EH (cell line): Measurements from ENCODE around the gene CLBA1.
"Not testable (repeated sequence)": the region's sequence is repeated elsewhere in the genome, so short reads cannot be mapped to it uniquely, and the experiment has no call there.

Source experiments
- DNase-seq: peaks from one replicate; pipeline ENCODE4 v3.0.0-alpha.2; 2015; ENCODE audit warnings: low read depth

Gene CLBA1

DNA sequence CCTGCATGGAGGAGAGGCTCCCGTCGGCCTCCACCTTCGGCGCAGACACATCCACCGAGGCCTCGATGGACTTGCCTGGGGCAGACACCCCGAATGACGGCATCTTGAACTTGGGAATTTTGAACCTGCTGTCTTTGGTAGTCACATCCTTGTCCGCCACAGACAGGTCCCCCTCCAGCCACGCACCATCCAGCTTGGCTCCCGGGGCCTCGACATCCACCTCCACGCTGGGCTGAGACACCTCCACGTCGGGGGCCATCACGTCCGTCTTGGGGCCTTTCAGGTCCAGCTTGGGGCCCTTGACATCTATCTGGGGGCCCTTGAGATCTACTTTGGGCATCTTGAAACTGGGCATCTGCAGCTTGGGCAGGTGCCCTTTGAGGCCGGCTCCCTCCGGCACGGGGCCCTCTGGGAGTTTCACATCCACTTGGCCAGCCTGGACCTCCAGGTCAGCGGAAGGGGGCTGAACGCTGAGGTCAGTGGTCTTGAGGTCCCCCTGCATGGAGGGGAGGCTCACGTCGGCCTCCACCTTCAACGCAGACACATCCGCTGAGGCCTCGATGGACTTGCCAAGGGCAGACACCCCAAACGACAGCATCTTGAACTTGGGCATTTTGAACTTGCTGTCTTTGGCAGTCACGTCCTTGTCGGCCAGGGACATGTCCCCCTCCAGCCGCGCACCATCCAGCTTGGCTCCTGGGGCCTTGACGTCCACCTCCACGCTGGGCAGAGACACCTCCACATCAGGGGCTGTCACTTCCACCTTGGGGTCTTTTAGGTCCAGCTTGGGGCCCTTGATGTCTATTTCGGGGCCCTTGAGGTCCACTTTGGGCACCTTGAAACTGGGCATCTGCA is 37.5 kb upstream of the CLBA1 start:
- DNase-seq = not testable (repeated sequence)

DNA sequence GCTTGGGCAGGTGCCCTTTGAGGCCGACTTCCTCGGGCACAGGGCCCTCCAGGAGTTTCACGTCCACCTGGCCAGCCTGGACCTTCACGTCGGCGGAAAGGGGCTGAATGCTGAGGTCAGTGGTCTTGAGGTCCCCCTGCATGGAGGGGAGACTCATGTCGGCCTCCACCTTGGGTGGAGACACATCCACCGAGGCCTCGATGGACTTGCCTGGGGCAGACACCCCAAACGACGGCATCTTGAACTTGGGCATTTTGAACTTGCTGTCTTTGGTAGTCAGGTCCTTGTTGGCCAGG is 36.9 kb upstream of the CLBA1 start:
- no peak for DNase-seq

DNA sequence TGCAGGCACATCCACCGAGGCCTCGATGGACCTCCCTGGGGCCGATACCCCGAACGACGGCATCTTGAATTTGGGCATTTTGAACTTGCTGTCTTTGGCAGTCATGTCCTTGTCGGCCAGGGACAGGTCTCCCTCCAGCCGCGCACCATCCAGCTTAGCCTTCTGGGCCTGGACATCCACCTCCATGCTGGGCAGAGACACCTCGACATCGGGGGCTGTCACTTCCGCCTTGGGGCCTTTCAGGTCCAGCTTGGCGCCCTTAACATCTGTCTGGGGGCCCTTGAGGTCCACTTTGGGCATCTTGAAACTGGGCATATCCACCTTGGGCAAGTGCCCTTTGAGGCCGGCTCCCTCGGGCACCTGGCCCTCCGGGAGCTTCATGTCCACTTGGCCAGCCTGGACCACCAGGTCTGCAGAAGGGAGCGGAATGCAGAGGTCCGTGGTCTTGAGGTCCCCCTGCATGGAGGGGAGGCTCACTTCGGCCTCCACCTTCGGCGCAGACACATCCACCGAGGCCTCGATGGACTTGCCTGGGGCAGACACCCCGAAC is 36.1 kb upstream of the CLBA1 start:
- not testable (repeated sequence) for DNase-seq

DNA sequence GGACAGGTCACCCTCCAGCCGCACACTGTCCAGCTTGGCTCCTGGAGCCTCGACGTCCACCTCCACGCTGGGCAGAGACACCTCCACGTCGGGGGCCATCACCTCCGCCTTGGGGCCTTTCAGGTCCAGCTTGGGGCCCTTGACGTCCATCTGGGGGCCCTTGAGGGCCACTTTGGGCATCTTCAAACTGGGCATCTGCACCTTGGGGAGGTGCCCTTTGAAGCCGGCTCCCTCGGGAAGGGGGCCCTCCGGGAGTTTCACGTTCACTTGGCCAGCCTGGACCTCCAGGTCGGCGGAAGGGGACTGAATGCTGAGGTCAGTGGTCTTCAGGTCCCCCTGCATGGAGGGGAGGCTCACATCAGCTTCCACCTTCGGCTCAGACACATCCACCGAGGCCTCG is 35.6 kb upstream of the CLBA1 start:
- DNase-seq = no peak

DNA sequence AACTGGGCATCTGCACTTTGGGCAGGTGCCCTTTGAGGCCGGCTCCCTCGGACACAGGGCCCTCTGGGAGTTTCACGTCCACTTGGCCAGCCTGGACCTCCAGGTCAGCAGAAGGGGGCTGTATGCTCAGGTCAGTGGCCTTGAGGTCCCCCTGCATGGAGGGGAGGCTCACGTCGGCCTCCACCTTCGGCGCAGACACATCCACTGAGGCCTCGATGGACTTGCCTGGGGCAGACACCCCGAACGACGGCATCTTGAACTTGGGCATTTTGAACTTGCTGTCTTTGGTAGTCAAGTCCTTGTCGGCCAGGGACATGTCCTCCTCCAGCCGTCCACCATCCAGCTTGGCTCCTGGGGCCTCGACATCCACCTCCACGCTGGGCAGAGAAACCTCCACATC is 34.9 kb upstream of the CLBA1 start:
- DNase-seq = not testable (repeated sequence)

DNA sequence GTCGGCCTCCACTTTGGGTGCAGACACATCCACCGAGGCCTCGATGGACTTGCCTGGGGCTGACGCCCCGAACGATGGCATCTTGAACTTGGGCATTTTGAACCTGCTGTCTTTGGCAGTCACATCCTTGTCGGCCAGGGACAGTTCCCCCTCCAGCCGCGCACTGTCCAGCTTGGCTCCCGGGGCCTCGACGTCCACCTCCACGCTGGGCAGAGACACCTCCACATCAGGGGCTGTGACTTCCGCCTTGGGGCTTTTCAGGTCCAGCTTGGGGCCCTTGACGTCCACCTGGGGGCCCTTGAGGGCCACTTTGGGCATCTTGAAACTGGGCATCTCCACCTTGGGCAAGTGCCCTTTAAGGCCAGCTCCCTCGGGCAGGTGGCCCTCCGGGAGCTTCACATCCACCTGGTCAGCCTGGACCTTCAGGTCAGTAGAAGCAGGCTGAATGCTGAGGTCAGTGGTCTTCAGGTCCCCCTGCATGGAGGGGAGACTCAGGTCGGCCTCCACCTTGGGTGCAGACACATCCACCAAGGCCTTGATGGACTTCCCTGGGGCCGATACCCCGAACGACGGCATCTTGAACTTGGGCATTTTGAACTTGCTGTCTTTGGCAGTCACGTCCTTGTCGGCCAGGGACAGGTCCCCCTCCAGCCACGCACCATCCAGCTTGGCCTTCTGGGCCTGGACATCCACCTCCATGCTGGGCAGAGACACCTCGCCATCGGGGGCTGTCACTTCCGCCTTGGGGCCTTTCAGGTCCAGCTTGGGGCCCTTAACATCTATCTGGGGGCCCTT is 33.5 kb upstream of the CLBA1 start:
- not testable (repeated sequence) for DNase-seq

DNA sequence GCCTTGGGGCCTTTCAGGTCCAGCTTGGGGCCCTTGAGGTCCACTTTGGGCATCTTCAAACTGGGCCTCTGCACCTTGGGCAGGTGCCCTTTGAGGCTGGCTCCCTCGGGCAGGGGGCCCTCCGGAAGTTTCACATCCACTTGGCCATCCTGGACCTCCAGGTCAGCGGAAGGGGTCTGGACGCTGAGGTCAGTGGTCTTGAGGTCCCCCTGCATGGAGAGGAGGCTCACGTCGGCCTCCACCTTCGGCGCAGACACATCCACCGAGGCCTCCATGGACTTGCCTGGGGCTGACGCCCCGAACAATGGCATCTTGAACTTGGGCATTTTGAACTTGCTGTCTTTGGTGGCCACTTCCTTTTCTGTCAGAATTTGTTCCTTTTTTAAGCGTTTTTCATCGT is 32.5 kb upstream of the CLBA1 start:
- DNase-seq = no peak

DNA sequence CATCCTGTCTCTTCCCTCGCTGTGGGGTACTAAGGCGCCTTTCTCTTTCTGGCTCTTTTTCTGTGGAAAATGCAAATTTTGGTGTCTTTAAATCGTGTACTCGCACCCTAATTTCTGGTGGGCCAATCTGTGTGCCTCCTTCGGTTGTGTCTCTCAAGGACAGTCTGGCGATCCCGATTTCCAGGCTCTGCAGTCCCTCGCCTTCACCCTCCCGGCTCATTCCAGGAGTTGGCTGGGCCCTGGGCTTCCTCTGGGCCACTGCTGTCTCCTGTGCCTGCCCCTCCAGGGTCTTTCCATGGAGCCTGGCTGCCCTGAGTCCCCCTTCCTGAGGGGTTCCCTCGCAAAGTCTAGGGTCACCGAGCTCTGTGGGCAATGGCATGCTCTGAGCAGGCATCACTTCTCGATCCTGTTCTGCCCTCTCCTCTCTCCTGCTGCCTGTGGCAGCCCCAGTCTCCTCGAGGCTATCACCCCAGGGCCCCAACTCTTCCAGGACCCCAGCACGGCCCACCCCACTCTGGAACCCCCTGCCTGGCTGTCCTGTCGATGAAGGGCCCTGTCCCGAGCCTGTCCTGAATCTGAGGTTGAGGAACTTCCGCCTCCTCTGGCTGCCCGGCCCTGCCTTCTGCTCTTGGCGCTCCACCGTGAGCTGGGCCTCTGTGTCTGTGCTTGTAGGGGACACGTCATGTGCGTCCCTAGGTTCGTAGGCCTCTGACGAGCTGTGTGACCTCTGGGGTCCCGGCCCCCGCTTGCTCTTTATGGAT is 31.5 kb upstream of the CLBA1 start:
- DNase-seq = no peak

DNA sequence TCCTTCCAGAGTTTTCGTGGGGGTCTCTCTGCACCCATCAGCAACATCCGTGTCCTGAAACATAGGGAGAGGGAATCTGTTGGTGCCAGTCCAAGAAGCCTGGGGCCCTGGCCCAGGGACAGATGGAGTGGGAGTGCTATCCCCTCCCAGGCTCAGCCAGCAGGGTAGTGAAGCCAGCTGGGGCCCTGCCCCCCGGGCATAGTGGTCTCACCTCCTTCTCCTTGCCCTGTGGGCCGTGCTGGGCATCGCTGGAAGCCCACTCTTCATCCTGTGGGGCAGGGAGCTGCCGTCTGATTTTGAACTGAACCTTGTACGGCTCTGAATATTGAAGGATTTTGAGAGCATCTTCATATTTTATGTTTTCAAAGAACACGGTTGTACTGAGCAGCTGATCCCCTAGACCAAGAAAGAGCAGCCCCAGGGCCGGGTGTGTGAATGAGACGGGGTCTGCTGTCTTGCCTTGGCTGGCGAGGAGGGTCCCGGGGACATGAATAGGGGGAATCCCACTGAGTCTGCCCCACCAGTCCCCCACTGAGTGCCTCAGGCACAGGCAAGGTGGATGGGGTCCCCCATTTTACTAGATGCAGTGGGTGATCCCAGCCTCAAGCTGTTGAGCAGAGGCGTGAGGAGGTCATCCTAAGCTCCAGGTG is 30.7 kb upstream of the CLBA1 start:
- DNase-seq = no peak

DNA sequence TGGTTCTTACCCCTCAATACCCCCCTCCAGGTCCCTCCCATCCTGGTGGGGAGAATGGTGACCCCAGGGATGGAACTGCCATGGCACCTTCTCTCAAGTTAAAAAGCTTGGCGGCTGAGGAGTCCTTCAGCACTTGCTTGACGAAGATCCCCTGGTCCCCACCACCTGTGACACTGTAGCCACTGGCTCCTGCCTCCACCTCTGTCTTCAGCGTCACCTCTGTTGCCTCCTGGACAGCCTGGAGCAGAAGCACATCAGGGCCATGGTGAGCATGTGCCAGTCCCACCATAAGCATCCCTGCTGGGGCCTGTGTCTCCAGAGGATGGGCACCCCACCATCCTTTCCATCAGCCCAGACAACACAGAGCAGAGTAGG is 30.2 kb upstream of the CLBA1 start:
- no peak for DNase-seq

DNA sequence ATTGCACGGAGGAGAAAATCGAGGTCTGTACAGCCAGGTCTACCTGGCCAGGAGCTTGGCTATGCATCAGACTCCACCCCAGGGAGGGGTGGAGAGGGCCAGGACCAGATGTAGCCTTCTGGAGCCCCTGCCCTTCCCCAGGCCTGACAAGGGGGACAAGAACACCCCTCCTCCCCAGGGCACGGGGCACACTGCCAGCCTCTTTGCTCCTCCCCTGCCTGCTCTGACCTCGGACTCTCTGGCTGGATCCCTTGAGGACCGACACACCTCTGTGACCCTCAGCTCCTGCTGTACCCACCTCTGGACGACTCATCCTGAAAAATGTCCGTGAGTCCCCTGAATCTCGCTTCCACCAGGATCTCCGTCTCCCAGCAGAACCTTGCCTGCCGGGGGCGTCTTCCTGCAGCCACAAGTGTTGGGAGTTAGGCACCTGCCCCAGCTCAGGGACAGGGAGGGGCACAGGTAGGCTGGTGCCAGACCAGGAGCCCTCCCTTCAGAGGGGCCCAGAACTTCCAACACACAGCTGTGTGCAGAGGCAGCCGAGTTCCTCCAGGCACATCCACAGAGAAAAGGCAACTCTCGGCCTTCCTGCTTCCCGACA is 29.2 kb upstream of the CLBA1 start:
- no peak for DNase-seq

DNA sequence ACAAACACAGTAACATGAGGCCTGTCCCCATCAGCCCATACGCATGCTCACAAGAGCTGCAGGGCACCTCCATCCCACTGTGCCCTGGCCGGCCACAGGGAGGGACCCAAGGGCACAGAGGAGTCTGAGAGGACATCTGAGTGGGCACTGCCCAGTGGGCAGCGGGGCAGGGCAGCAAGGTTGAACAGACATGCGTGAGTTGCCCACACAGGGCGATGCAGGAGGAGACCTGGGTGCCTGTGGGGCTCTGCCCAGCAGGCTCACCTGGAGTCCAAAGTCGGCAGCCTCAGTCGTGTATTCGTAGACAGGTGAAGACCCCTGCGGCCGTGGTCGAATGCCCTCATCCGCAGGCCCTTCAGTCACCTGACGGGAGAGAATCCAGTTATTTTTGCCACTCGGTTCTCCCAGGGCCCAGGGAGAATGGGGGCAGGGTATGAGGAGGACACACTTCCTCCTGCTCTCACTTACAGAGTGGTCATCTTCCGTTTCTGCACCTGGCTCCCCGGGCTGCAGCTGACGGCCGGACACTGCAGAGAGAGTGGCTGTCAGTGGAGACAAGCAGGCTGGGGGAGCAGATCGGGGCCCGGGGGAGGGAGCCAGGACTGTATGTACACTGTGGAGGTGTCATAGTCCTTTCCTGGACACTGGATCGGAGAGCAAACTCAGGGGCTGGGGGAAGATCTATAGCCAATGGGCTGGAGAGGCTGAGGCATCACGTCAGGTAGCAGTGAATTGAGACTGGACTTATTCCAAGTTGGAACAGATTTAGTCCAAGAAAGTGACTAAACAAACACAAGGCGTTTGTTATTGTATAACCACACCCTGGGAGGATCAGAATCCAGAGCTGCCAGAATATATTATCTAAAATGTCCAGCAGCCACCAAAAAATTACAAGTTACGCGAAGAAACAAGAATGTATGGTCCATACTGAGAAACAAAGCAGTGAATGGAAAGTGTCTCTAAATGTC is 28.2 kb upstream of the CLBA1 start:
- DNase-seq = no peak

DNA sequence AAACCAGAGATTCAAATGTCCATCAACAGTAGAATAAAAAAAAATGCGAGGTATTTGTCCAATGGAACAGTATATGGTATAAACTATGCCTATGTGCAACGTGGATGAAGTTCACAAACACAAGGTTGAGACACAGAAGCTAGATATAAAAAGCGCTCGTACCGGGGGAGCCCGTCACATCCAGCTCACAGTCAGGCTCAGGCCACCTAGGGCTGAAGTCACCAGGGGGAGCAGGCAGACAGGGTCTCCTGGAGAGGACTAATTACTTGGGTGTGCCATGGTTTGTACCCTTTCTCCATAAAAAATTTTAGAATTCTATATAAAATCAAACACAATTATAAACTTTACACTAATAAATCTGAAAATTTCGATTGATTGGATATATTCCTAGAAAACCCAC is 21.0 kb upstream of the CLBA1 start:
- DNase-seq = no peak

DNA sequence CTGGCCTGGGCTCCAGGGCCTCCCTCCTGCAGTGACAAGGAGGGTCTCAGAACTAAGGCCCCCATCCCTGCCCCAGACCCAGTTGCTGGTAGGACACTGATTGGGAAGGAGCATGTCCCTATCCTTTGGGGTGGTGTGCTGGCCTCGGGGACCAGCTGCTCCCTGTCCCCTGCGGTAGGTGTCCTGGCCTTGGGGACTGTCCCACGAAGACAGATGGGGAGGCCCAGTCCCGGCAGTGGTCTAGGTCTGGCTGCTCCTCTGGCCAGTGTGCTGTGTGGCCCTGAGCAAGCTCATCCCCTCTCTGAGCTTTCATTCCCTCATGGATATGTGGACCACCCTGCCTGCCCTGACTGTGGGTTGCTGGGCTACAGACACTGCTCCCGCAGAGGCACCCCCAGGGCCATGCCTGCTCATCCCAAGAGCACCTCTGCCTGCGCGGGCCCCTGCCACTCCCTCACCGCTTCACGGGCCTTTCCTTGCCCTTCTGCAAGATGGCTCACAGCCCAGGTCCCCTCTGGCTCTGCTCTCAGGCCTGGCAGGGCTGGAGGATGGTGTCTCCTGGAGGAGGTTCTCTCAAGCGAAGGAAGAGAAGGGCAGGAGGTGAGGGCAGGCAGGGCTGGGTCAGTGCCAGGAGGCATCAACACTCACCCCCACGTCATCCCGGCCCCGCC is 19.9 kb upstream of the CLBA1 start:
- DNase-seq = no peak

DNA sequence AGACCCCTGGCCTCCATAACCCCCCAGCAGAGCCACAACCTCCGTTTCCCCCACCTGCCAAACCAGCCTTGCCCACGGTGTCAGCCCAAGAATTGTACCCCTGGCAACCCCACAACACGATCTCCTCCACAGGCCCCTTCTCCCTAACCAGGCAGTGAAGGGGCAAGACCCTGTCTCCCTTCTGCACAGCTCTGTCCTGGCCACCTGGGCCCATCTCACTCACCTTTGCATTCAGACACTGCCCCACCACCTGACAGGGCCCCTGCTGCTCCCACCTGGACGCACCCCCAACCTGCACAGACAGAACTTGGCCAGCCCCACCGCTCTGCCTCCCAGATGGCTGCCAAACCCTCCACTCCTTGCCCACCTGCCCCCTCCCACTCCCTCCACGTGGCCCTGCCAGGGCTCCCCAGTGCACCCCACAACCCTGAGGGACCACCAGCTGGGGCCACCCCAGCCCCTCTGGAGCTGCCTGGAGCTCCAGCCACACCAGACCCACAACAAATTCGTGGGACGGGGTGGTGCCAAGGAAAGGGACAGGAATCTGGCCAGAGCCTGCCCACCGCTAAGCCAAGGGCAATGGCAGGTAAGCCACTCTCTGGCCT is 19.2 kb upstream of the CLBA1 start:
- DNase-seq = no peak

DNA sequence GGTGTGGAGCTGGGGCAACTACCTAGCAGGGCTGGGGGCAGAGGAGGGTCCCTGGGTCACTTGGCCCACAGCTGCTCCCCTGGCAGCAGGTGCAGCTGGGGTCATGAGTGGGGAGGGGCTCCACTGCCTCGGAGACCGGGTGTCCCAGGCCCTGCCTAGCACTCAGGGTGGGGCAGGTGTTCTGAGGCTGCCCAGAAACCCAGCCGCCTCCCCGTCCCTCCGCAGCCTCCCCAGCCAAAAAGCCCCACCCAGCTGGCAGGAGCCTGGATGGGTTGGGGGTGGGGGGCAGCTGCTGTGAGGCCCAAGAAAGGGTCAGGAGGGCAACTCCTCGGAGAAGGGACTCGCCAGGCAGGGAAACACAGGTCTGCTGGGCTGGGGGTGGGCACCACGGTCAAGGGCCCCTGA is 18.6 kb upstream of the CLBA1 start:
- DNase-seq = no peak

DNA sequence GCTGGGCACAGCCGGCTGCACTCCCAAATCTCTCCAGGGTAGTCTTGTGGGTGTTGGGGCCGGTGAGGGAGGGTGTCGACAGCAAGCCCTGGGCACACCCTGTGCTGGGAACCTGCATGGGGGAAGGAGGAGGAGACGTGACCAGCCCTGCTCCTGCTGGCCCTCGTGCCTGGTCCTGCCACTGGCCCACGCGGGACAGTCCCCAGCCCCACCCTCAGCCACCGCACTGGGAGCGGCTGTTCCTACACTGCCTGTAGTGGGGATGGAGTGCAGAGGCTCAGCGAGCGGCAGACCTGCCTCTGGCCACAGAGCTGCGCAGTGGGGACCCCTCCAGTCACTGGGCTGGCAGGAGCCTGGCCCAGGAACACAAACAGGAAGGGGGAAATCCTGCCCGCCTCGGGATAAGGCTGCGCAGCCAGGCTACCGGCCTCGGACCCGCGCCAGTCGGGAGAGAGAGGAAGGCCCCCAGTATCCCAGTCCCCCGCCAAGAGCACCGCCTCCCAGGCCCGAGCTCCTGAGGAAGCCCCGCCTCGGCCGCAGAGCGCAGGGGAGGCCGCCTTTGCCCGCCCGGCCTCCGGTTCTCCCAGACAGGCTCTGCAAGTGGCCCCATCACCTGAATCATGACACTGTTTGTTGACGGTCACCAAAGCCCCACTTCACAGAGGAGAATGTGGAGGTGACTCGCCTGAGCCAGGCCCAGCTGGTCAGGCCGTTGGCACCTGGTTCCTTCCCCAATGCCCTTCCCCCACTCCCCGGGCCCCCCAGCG is 18.0 kb upstream of the CLBA1 start:
- peak; percentile 55 for DNase-seq

DNA sequence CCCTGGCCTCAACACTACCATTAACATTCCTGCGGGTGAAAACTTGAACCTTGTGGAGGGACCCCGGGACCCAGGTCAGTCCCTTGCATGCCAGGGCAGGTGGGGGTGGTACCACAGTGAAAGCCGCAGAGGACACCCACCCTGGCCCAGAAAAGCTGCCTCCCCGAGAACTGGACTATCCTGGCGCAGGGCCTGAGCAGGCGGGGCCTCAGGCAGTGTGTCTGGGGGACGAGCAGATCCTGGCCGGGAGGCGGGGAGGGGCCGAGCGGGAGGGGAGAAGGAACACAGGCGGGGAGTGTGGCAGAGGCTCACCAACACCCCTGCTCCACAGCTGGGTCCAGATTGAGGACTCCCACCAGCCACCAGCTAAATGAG is 17.4 kb upstream of the CLBA1 start:
- peak; percentile 74 for DNase-seq
